Smooth muscle cell (in vitro differentiated cells): ENCODE data around the gene NMNAT1. TPM values are rescaled to one million over a fixed set of nuclear protein-coding genes. Genes with fewer than 3 reads are reported as not detected.
"Not testable (repeated sequence)": the region's sequence is repeated elsewhere in the genome, so short reads cannot be mapped to it uniquely, and the experiment has no call there.

Experiments
- DNase-seq: peaks from one replicate; lab custom pipeline; 2025; ENCODE audit not compliant: unreplicated experiment; lab: John Stamatoyannopoulos, UW
- H2AFZ ChIP-seq: fragments of 200-600 bp; sonication (generic); 2 replicates; pipeline ENCODE4 v1.6.0; 2016; ENCODE audit warnings: antibody characterized with exemption, low read depth, mild to moderate bottlenecking
- H3F3A ChIP-seq: fragments of 200-600 bp; sonication (generic); 2 replicates; pipeline ENCODE4 v1.6.0; 2017; ENCODE audit warnings: antibody characterized with exemption, low read depth
- H3K27ac ChIP-seq: fragments of 200-600 bp; sonication (generic); 2 replicates; pipeline ENCODE4 v1.5.1; 2016; ENCODE audit warnings: low read depth, mild to moderate bottlenecking
- H3K27me3 ChIP-seq: fragments of 200-600 bp; sonication (generic); 2 replicates; pipeline ENCODE4 v1.6.1; 2016; ENCODE audit warnings: low read depth, mild to moderate bottlenecking
- H3K36me3 ChIP-seq: fragments of 200-600 bp; sonication (generic); 2 replicates; pipeline ENCODE4 v1.5.1; 2016; ENCODE audit warnings: low read depth
- H3K4me1 ChIP-seq: fragments of 200-600 bp; sonication (generic); 2 replicates; pipeline ENCODE4 v1.5.1; 2016; ENCODE audit warnings: low read depth
- H3K4me2 ChIP-seq: fragments of 200-600 bp; sonication (generic); 2 replicates; pipeline ENCODE4 v1.6.0; 2016; ENCODE audit warnings: mild to moderate bottlenecking
- H3K4me3 ChIP-seq: fragments of 200-600 bp; sonication (generic); 2 replicates; pipeline ENCODE4 v1.5.1; 2016; ENCODE audit warnings: mild to moderate bottlenecking
- H3K79me2 ChIP-seq: fragments of 200-600 bp; sonication (generic); 2 replicates; pipeline ENCODE4 v1.6.0; 2016; ENCODE audit warnings: low read depth, mild to moderate bottlenecking
- H3K9ac ChIP-seq: fragments of 200-600 bp; sonication (generic); 2 replicates; pipeline ENCODE4 v1.6.0; 2016; ENCODE audit warnings: low read depth
- H3K9me3 ChIP-seq: fragments of 200-600 bp; sonication (generic); replicated peaks from 2 replicates; pipeline ENCODE4 v1.5.1; 2016; ENCODE audit warnings: low read depth
- H4K20me1 ChIP-seq: fragments of 200-600 bp; sonication (generic); 2 replicates; pipeline ENCODE4 v1.6.0; 2016; ENCODE audit warnings: low read depth
- WGBS: methylation state at CpG from one replicate; pipeline ENCODE4 v1.1.7; 2016; ENCODE audit warnings: low lambda C conversion rate; 5-methylcytosine and 5-hydroxymethylcytosine counted together
- polyA plus RNA-seq: library from polyadenylated mRNA; unstranded; fragments of >200 nt; fragmentation: Nextera tagmentation; extraction: Ambion mirVana; gene quantifications from 2 replicates; pipeline ENCODE4 v1.2.1, GENCODE V29; 2016
- total RNA-seq: library from RNA; depleted of rRNA; stranded (reverse); fragments of >200 nt; gene quantifications from 2 replicates; pipeline ENCODE4 v1.2.3, GENCODE V29; 2014
- TF ChIP-seq, protein P1 (sequence below): fragments of 200-600 bp; sonication (generic); IDR thresholded peaks from 2 replicates; pipeline ENCODE4 v1.5.1; 2017; ENCODE audit warnings: borderline replicate concordance, mild to moderate bottlenecking, antibody characterized with exemption; ENCODE audit not compliant: insufficient read depth, poor library complexity, severe bottlenecking

NMNAT1 gene
- total and polyA plus RNA-seq, 2 experiments from 2014 or later = 7.4 to 9.8 TPM

GRCh38 chr1:9916452-9916851, 26.8 kb upstream of the NMNAT1 start:
- 77% methylated on average over 2 of the region's 2 CpGs for WGBS
- H3K4me2 ChIP-seq = no peak overlapping the region
- no peaks in the 10 kb centered on the region for H3K9me3 ChIP-seq
- no peak overlapping the region for H3K27ac ChIP-seq
- H3K79me2 ChIP-seq = no peaks in the 10 kb centered on the region
- peaks cover under 1% of the 10 kb centered on the region for H3K4me1 ChIP-seq
- no peak overlapping the region for H3K9ac ChIP-seq
- H2AFZ ChIP-seq = no peak overlapping the region
- no peaks in the 10 kb centered on the region for H4K20me1 ChIP-seq
- H3K36me3 ChIP-seq = no peaks in the 10 kb centered on the region
- TF ChIP-seq, protein P1, sequence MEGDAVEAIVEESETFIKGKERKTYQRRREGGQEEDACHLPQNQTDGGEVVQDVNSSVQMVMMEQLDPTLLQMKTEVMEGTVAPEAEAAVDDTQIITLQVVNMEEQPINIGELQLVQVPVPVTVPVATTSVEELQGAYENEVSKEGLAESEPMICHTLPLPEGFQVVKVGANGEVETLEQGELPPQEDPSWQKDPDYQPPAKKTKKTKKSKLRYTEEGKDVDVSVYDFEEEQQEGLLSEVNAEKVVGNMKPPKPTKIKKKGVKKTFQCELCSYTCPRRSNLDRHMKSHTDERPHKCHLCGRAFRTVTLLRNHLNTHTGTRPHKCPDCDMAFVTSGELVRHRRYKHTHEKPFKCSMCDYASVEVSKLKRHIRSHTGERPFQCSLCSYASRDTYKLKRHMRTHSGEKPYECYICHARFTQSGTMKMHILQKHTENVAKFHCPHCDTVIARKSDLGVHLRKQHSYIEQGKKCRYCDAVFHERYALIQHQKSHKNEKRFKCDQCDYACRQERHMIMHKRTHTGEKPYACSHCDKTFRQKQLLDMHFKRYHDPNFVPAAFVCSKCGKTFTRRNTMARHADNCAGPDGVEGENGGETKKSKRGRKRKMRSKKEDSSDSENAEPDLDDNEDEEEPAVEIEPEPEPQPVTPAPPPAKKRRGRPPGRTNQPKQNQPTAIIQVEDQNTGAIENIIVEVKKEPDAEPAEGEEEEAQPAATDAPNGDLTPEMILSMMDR = no peak
- H3K4me3 ChIP-seq = no peak overlapping the region
- no peak for DNase-seq
- H3F3A ChIP-seq = peaks cover under 1% of the 10 kb centered on the region
- no peaks in the 10 kb centered on the region for H3K27me3 ChIP-seq

- DNase-seq, H3K4me2 ChIP-seq, H3K4me1 ChIP-seq, H3K79me2 ChIP-seq, H3F3A ChIP-seq, H3K27me3 ChIP-seq, H3K27ac ChIP-seq, H3K4me3 ChIP-seq, H2AFZ ChIP-seq, H3K9ac ChIP-seq, H3K9me3 ChIP-seq, H3K36me3 ChIP-seq, H4K20me1 ChIP-seq: not testable (repeated sequence)
- WGBS = 97% methylated on average over 3 of the region's 3 CpGs
Observed at GRCh38 chr1:9917495-9917894, 25.8 kb upstream of the NMNAT1 start.

GRCh38 chr1:9917901-9918300, 25.4 kb upstream of the NMNAT1 start:
- Histone ChIP-seq H3K4me2 (no peak overlapping the region), H3K79me2 (no peaks in the 10 kb centered on the region), H3K9ac (no peak overlapping the region), H3K27ac (no peak overlapping the region), H4K20me1 (no peaks in the 10 kb centered on the region), H2AFZ (no peak overlapping the region), H3K9me3 (no peaks in the 10 kb centered on the region), H3K4me1 (peaks cover 10% of the 10 kb centered on the region), H3K4me3 (no peak overlapping the region), H3K27me3 (no peaks in the 10 kb centered on the region), H3F3A (no peaks in the 10 kb centered on the region), H3K36me3 (no peaks in the 10 kb centered on the region)
- 95% methylated on average over 1 of the region's 1 CpG for WGBS
- no peak for DNase-seq
- TF ChIP-seq, protein P1 = no peak

DNA sequence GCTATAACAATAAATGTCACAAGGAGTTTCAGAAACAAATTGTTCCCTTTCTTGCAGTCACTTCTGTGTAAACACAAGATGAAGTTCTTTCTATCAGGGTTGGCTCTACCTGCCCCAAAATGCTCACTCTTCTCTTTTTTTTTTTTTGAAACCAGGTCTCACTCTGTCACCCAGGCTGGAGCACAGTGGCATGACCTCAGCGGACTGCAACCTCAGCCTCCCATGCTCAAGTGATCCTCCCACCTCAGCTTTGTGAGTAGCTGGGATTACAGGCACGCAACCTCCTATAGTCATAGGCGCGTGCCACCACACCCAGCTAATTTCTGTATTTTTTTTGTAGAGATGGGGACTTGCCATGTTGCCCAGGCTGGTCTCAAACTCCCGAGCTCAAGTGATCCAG, 22.7 kb upstream of the NMNAT1 start:
- no peaks in the 10 kb centered on the region for H4K20me1 ChIP-seq
- no peaks in the 10 kb centered on the region for H3K36me3 ChIP-seq
- H3K4me3 ChIP-seq = no peak overlapping the region
- peaks cover 14% of the 10 kb centered on the region for H3K4me1 ChIP-seq
- H3K4me2 ChIP-seq = no peak overlapping the region
- no peaks in the 10 kb centered on the region for H3K27me3 ChIP-seq
- WGBS = 97% methylated on average over 5 of the region's 5 CpGs
- H3K79me2 ChIP-seq = no peaks in the 10 kb centered on the region
- TF ChIP-seq, protein P1 = no peak
- no peak overlapping the region for H3K27ac ChIP-seq
- no peaks in the 10 kb centered on the region for H3F3A ChIP-seq
- no peak overlapping the region for H3K9ac ChIP-seq
- no peaks in the 10 kb centered on the region for H3K9me3 ChIP-seq
- no peak for DNase-seq
- H2AFZ ChIP-seq = no peak overlapping the region
